Osteoblast (primary cell): Measurements from ENCODE around the gene ASPRV1. TPM values are rescaled to one million over a fixed set of nuclear protein-coding genes. Genes with fewer than 3 reads are reported as not detected.

ENCODE experiments used
- DNase-seq: peaks from one replicate; pipeline ENCODE4 v3.0.0; 2011; ENCODE audit warnings: low spot score, mixed read lengths; ENCODE audit not compliant: insufficient read length; ENCODE audit errors: missing footprints
- H2AFZ ChIP-seq: 2 replicates; pipeline ENCODE4 v1.6.0; 2011; ENCODE audit warnings: mild to moderate bottlenecking, low read length
- H3K27ac ChIP-seq: 2 replicates; pipeline ENCODE4 v1.5.1; 2011; ENCODE audit warnings: mild to moderate bottlenecking, low read depth, low read length, moderate library complexity
- H3K27me3 ChIP-seq: 2 replicates; pipeline ENCODE4 v1.6.0; 2012; ENCODE audit warnings: mild to moderate bottlenecking, control low read depth, inconsistent platforms, low read length, moderate library complexity; ENCODE audit not compliant: insufficient read depth
- H3K36me3 ChIP-seq: 2 replicates; pipeline ENCODE4 v1.5.1; 2011; ENCODE audit warnings: mild to moderate bottlenecking, low read length, control low read depth, moderate library complexity; ENCODE audit not compliant: insufficient read depth
- H3K4me1 ChIP-seq: 2 replicates; pipeline ENCODE4 v1.5.1; 2011; ENCODE audit warnings: mild to moderate bottlenecking, low read length, control low read depth, moderate library complexity; ENCODE audit not compliant: insufficient read depth
- H3K4me2 ChIP-seq: 2 replicates; pipeline ENCODE4 v1.6.0; 2011; ENCODE audit warnings: mild to moderate bottlenecking, low read length; ENCODE audit not compliant: insufficient read depth
- H3K4me3 ChIP-seq: fragments of 200-600 bp; sonication (generic); 3 replicates; pipeline ENCODE4 v1.5.1; 2012; ENCODE audit warnings: mild to moderate bottlenecking, low read length, inconsistent platforms; ENCODE audit not compliant: insufficient read depth
- H3K79me2 ChIP-seq: 2 replicates; pipeline ENCODE4 v1.6.0; 2012; ENCODE audit warnings: mild to moderate bottlenecking, low read length, control low read depth, inconsistent platforms; ENCODE audit not compliant: insufficient read depth
- H3K9me3 ChIP-seq: 2 replicates; pipeline ENCODE4 v1.5.1; 2011; ENCODE audit warnings: low read depth, low read length, control low read depth
- H4K20me1 ChIP-seq: 2 replicates; pipeline ENCODE4 v1.6.0; 2012; ENCODE audit warnings: mild to moderate bottlenecking, low read length, control low read depth; ENCODE audit not compliant: insufficient read depth
- total RNA-seq: library from RNA; depleted of rRNA; stranded (reverse); fragments of >200 nt; gene quantifications from 2 replicates; pipeline ENCODE4 v1.2.3, GENCODE V29; 2012
- TF ChIP-seq, protein P1 (sequence below): IDR thresholded peaks from 2 replicates; pipeline ENCODE4 v1.5.1; 2011; ENCODE audit warnings: mild to moderate bottlenecking, low read depth, low read length, moderate library complexity; ENCODE audit errors: extremely low read depth

ASPRV1 gene
- total RNA-seq, 1 donor = 0.72 TPM

DNA sequence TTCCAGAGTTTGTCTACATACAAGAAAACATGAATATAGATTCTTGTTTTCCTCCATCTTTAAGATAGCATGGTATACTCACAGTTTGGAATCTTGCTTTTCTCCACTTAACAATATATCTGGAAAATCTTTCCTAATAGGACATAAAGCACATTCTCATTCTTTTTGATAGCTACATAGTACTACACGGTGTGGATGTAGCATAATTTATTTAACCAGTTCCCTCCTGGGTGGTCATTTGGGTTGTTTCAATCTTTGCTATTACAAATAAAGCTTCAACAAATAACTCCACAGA is 26.9 kb downstream of the ASPRV1 start:
- no peaks in the 10 kb centered on the region for H4K20me1 ChIP-seq
- H3K79me2 ChIP-seq = peaks cover 9% of the 10 kb centered on the region
- H3K4me2 ChIP-seq = peak overlapping the region; percentile 81
- TF ChIP-seq, protein P1, sequence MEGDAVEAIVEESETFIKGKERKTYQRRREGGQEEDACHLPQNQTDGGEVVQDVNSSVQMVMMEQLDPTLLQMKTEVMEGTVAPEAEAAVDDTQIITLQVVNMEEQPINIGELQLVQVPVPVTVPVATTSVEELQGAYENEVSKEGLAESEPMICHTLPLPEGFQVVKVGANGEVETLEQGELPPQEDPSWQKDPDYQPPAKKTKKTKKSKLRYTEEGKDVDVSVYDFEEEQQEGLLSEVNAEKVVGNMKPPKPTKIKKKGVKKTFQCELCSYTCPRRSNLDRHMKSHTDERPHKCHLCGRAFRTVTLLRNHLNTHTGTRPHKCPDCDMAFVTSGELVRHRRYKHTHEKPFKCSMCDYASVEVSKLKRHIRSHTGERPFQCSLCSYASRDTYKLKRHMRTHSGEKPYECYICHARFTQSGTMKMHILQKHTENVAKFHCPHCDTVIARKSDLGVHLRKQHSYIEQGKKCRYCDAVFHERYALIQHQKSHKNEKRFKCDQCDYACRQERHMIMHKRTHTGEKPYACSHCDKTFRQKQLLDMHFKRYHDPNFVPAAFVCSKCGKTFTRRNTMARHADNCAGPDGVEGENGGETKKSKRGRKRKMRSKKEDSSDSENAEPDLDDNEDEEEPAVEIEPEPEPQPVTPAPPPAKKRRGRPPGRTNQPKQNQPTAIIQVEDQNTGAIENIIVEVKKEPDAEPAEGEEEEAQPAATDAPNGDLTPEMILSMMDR = no peak
- peak overlapping the region; percentile 7 for H2AFZ ChIP-seq
- DNase-seq = no peak
- peaks cover 42% of the 10 kb centered on the region for H3K36me3 ChIP-seq
- H3K27ac ChIP-seq = peak overlapping the region; percentile 93
- H3K4me1 ChIP-seq = peaks cover 41% of the 10 kb centered on the region
- H3K27me3 ChIP-seq = no peaks in the 10 kb centered on the region
- H3K4me3 ChIP-seq = peak overlapping the region; percentile 42
- no peaks in the 10 kb centered on the region for H3K9me3 ChIP-seq

DNA sequence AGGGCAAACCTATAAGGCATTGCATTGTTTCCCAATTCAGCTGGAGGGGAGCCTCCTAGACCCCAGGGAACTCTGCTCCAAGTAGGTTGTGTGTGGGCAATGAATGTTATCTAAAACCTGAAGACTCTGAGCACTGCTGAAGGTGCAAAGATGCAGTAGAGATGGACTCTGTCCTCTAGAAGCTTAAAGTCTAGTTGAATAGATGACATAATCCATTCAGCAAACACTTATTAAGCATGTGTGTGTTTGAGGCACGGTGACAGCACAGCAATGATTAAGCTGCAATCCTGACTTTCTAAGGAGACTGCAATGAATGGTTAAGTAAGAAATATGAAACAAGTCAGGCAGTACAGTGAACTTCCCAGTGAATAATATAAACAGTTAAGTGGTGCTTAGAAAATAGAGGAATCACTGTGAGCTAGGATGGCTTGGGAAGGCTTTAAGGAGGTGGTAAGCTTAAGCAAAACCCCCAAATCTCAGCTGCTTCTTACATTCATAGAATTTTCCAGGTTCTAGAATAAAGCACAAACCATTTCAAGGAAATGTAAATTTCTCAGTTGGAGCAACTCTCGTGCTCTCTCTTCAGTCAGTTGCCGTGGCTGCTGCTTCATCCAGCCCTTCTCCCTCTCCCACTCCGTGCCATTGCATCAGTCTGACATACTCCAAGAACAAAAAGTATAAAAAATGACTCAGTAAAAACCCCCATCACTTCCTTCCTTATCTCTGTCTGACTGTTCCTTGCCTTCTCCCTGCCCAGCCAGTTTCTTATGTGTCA is 27.4 kb downstream of the ASPRV1 start:
- H3K4me3 ChIP-seq = peak overlapping the region; percentile 42
- peaks cover 42% of the 10 kb centered on the region for H3K36me3 ChIP-seq
- peaks cover 41% of the 10 kb centered on the region for H3K4me1 ChIP-seq
- peak overlapping the region; percentile 81 for H3K4me2 ChIP-seq
- H3K27ac ChIP-seq = peak overlapping the region; percentile 93
- no peaks in the 10 kb centered on the region for H3K9me3 ChIP-seq
- H4K20me1 ChIP-seq = no peaks in the 10 kb centered on the region
- TF ChIP-seq, protein P1 = no peak
- DNase-seq = peak; percentile 96
- peak overlapping the region; percentile 58 for H2AFZ ChIP-seq
- H3K79me2 ChIP-seq = peaks cover 9% of the 10 kb centered on the region
- H3K27me3 ChIP-seq = no peaks in the 10 kb centered on the region

DNA sequence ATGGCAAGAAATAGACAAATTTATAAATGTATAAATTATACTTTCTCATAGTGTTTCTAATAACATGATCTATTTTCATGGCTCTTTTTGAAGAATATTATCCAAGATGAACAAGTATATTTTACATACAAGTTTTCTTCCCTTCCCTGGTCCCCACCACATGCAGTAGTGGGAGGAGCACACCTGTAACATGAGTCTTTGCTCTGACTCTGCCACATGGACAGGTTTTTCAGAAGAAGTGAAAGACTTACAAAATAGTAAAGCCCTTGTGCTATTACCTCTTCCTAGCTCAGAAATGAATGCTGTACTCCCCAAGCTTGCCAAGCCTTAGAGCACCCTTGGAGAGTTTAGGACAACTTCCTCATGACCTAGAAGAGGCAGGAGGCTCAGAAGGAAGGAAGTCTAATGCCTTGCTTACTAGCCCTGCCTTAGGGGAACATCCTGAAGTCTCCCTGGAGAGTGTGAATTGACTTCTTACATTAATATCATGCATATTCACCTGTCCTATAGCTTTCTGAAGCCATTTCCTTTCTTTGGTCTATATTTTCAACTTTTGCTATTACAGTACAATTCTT is 28.1 kb downstream of the ASPRV1 start:
- Histone ChIP-seq H2AFZ (peak overlapping the region; percentile 58), H3K4me3 (peak overlapping the region; percentile 42), H3K4me2 (peak overlapping the region; percentile 81), H3K27ac (peak overlapping the region; percentile 93), H3K27me3 (no peaks in the 10 kb centered on the region), H4K20me1 (no peaks in the 10 kb centered on the region), H3K4me1 (peaks cover 41% of the 10 kb centered on the region), H3K36me3 (peaks cover 39% of the 10 kb centered on the region), H3K79me2 (peaks cover 9% of the 10 kb centered on the region), H3K9me3 (no peaks in the 10 kb centered on the region)
- no peak for DNase-seq
- TF ChIP-seq, protein P1 = no peak

GRCh38 chr2:69932596-69932922 is 28.9 kb downstream of the ASPRV1 start:
- Histone ChIP-seq H4K20me1 (no peaks in the 10 kb centered on the region), H2AFZ (no peak overlapping the region), H3K4me2 (no peak overlapping the region), H3K27me3 (no peaks in the 10 kb centered on the region), H3K9me3 (no peaks in the 10 kb centered on the region), H3K79me2 (peaks cover 9% of the 10 kb centered on the region), H3K27ac (peak overlapping the region; percentile 93), H3K4me1 (peaks cover 41% of the 10 kb centered on the region), H3K36me3 (peaks cover 34% of the 10 kb centered on the region), H3K4me3 (no peak overlapping the region)
- TF ChIP-seq, protein P1 = no peak
- DNase-seq = no peak
